Measurements from ENCODE around the gene SGCE.

The SGCE gene

GRCh38 chr7:94600267-94600666 is 55.7 kb downstream of the SGCE start:
- no peak for DNase-seq (ENCODE audit: low spot score)
- TF ChIP-seq, protein P1, sequence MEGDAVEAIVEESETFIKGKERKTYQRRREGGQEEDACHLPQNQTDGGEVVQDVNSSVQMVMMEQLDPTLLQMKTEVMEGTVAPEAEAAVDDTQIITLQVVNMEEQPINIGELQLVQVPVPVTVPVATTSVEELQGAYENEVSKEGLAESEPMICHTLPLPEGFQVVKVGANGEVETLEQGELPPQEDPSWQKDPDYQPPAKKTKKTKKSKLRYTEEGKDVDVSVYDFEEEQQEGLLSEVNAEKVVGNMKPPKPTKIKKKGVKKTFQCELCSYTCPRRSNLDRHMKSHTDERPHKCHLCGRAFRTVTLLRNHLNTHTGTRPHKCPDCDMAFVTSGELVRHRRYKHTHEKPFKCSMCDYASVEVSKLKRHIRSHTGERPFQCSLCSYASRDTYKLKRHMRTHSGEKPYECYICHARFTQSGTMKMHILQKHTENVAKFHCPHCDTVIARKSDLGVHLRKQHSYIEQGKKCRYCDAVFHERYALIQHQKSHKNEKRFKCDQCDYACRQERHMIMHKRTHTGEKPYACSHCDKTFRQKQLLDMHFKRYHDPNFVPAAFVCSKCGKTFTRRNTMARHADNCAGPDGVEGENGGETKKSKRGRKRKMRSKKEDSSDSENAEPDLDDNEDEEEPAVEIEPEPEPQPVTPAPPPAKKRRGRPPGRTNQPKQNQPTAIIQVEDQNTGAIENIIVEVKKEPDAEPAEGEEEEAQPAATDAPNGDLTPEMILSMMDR (IDR thresholded peaks at IDR 0.05; ENCODE audit: extremely low read depth, insufficient read depth, missing control alignments): no peak
- in situ Hi-C loops (cut with MboI; ENCODE audit: low pct_unique_long_range_greater_than_20kb, low sequenced_read_pairs, unreplicated experiment): no loop called here

- in situ Hi-C loops (cut with MboI; ENCODE audit: low pct_unique_long_range_greater_than_20kb, low sequenced_read_pairs, unreplicated experiment): no loop called here
Observed at GRCh38 chr7:94595717-94596116, 60.2 kb downstream of the SGCE start.

GRCh38 chr7:94594882-94595281 is 61.1 kb downstream of the SGCE start:
- TF ChIP-seq, protein P1 (IDR thresholded peaks at IDR 0.05; ENCODE audit: extremely low read depth, insufficient read depth, missing control alignments): no peak
- in situ Hi-C loops (cut with MboI; ENCODE audit: low pct_unique_long_range_greater_than_20kb, low sequenced_read_pairs, unreplicated experiment): no loop called here
- DNase-seq (ENCODE audit: low spot score): no peak

More at GRCh38 chr7:94595717-94596116, 60.2 kb downstream of the SGCE start:
- TF ChIP-seq, protein P1 (IDR thresholded peaks at IDR 0.05; ENCODE audit: extremely low read depth, insufficient read depth, missing control alignments): no peak
- no peak for DNase-seq (ENCODE audit: low spot score)

GRCh38 chr7:94591176-94591575 is 64.8 kb downstream of the SGCE start:
- no peak for DNase-seq (ENCODE audit: low spot score)
- in situ Hi-C loops (cut with MboI; ENCODE audit: low pct_unique_long_range_greater_than_20kb, low sequenced_read_pairs, unreplicated experiment): no loop called here
- TF ChIP-seq, protein P1 (IDR thresholded peaks at IDR 0.05; ENCODE audit: extremely low read depth, insufficient read depth, missing control alignments): no peak

DNA sequence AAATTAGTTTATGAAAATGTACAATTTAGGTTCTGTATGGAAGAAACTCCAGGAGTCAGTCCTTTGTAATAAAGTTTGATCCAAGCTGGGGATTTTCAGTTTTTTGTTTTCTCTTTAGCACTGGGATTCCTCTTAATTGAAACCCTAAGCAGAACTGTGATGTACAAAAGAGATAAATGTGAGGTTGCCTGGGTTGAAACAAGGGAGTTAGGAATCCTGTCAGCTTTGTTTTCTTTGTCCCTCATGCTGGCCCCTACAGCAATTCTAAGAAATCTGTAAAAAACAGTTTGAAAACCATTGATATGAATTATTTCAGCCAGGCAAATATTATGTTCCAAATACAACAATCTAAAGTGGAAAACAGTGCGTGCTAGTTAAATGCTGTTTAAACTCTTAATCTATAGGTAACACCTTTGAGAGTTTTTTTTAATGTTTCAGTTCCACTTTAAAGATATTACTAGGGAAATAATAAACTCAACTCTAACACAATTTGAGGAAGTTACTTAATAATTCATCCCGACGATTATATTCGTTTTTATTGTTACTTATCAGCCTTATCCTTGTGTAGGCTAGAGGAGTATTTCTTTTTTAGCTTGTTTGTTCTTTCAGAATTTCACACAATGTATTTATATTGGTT is 65.3 kb downstream of the SGCE start:
- TF ChIP-seq, protein P1 (IDR thresholded peaks at IDR 0.05; ENCODE audit: extremely low read depth, insufficient read depth, missing control alignments): no peak
- in situ Hi-C loops (cut with MboI; ENCODE audit: low pct_unique_long_range_greater_than_20kb, low sequenced_read_pairs, unreplicated experiment): no loop called here

DNA sequence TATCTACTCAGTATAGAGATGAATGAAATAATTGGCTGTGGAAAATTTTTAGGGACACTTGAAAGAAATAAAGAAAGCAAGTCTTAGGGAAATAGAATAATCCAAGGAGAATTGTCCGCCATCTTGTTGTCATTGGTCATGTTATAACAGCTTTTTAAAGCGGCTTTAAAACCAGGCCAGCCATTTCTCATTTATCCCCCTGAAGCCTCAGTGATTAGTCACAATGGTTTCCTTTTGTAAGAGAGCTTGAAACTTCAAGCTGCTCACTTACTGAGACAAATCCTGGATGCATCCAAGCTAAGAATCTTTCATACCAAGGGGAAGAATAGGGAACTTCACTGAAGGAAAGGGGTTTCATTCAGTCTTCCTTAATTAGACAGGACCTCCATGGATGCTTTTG is 67.9 kb downstream of the SGCE start:
- in situ Hi-C loops (cut with MboI; ENCODE audit: low pct_unique_long_range_greater_than_20kb, low sequenced_read_pairs, unreplicated experiment): no loop called here
- DNase-seq (ENCODE audit: low spot score): no peak

More for the DNA sequence above, 65.3 kb downstream of the SGCE start:
- DNase-seq (ENCODE audit: low spot score): no peak

More for the DNA sequence above, 67.9 kb downstream of the SGCE start:
- TF ChIP-seq, protein P1 (IDR thresholded peaks at IDR 0.05; ENCODE audit: extremely low read depth, insufficient read depth, missing control alignments): no peak
